Measurements from ENCODE around the gene CLCN2. TPM values are rescaled to one million over a fixed set of nuclear protein-coding genes. Genes with fewer than 3 reads are reported as not detected.

The CLCN2 gene
- total and polyA plus RNA-seq, 2 experiments from 2014 or later, result 1.2 to 1.3 TPM

DNA sequence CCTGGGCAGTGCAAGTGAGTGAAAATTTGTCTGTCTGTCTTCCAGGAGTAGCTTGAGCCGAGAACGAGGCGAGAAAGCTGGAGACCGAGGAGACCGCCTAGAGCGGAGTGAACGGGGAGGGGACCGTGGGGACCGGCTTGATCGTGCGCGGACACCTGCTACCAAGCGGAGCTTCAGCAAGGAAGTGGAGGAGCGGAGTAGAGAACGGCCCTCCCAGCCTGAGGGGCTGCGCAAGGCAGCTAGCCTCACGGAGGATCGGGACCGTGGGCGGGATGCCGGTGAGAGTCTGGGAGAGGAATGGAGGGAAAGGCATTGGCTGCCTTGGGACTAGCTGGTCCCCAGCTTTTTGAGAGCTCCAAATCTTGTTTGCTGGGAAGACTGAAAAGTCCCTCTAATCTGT lies 34.2 kb downstream of the CLCN2 start:
- in situ Hi-C loops (cut with MboI), result no loop called here

GRCh38 chr3:184325715-184326369 lies 35.6 kb downstream of the CLCN2 start:
- DNase-seq, result no peak
- Histone ChIP-seq H3K36me3 (ENCODE audit: low read depth) (peaks cover 97% of the 10 kb centered on the region), H3K4me1 (ENCODE audit: insufficient read depth) (peaks cover 22% of the 10 kb centered on the region), H3K9me3 (ENCODE audit: low read depth) (no peaks in the 10 kb centered on the region), H4K20me1 (ENCODE audit: insufficient read depth) (no peaks in the 10 kb centered on the region), H3K4me3 (no peak overlapping the region), H3K9me2 (ENCODE audit: insufficient read depth) (no peaks in the 10 kb centered on the region), H3K4me2 (ENCODE audit: unreplicated experiment) (no peak overlapping the region), H3K9ac (no peak overlapping the region), H3F3A (ENCODE audit: insufficient read depth) (peaks cover 70% of the 10 kb centered on the region), H3K27me3 (replicated peaks; ENCODE audit: insufficient read depth) (no peaks in the 10 kb centered on the region), H3K27ac (no peak overlapping the region), H3K79me2 (ENCODE audit: insufficient read depth) (peaks cover 98% of the 10 kb centered on the region), H2AFZ (no peak overlapping the region)
- in situ Hi-C loops (cut with MboI), result no loop called here
- 85 to 87% methylated on average over 6 of the region's 6 CpGs for WGBS, 2 experiments (ENCODE audit: low coverage in 1 of 2, low lambda C conversion rate in 2 of 2, missing lambda C conversion rate in 2 of 2)
- no peak for TF ChIP-seq EZH2 (IDR thresholded peaks at IDR 0.05; ENCODE audit: insufficient read depth, poor library complexity, severe bottlenecking)
- no peak for TF ChIP-seq EZH2phosphoT487 (IDR thresholded peaks at IDR 0.05; ENCODE audit: insufficient read depth, low read depth)

More for the DNA sequence above, 34.2 kb downstream of the CLCN2 start:
- Histone ChIP-seq H3F3A (ENCODE audit: insufficient read depth) (peaks cover 84% of the 10 kb centered on the region), H3K4me1 (ENCODE audit: insufficient read depth) (peaks cover 19% of the 10 kb centered on the region), H3K9me3 (ENCODE audit: low read depth) (no peaks in the 10 kb centered on the region), H4K20me1 (ENCODE audit: insufficient read depth) (peaks cover 7% of the 10 kb centered on the region; the same call in 1 of the 2 replicates), H2AFZ (no peak overlapping the region), H3K79me2 (ENCODE audit: insufficient read depth) (peaks cover 98% of the 10 kb centered on the region), H3K9ac (no peak overlapping the region), H3K9me2 (ENCODE audit: insufficient read depth) (no peaks in the 10 kb centered on the region), H3K36me3 (ENCODE audit: low read depth) (peaks cover 96% of the 10 kb centered on the region), H3K4me3 (no peak overlapping the region), H3K27ac (no peak overlapping the region), H3K4me2 (ENCODE audit: unreplicated experiment) (no peak overlapping the region), H3K27me3 (replicated peaks; ENCODE audit: insufficient read depth) (no peaks in the 10 kb centered on the region)
- DNase-seq, result no peak
- no peak for TF ChIP-seq EZH2 (IDR thresholded peaks at IDR 0.05; ENCODE audit: insufficient read depth, poor library complexity, severe bottlenecking)
- no peak for TF ChIP-seq EZH2phosphoT487 (IDR thresholded peaks at IDR 0.05; ENCODE audit: insufficient read depth, low read depth)
- WGBS, 2 experiments (ENCODE audit: low coverage in 1 of 2, low lambda C conversion rate in 2 of 2, missing lambda C conversion rate in 2 of 2), result 92 to 93% methylated on average over 19 to 21 of the region's 21 CpGs

GRCh38 chr3:184325269-184325668 lies 36.1 kb downstream of the CLCN2 start:
- no peaks in the 10 kb centered on the region for H3K27me3 ChIP-seq (replicated peaks; ENCODE audit: insufficient read depth)
- in situ Hi-C loops (cut with MboI), result no loop called here
- H3F3A ChIP-seq (ENCODE audit: insufficient read depth), result peaks cover 67% of the 10 kb centered on the region
- H3K27ac ChIP-seq, result no peak overlapping the region
- H4K20me1 ChIP-seq (ENCODE audit: insufficient read depth), result no peaks in the 10 kb centered on the region
- H3K36me3 ChIP-seq (ENCODE audit: low read depth), result peaks cover 98% of the 10 kb centered on the region
- H3K9me2 ChIP-seq (ENCODE audit: insufficient read depth), result no peaks in the 10 kb centered on the region
- H3K4me1 ChIP-seq (ENCODE audit: insufficient read depth), result peaks cover 28% of the 10 kb centered on the region
- H3K79me2 ChIP-seq (ENCODE audit: insufficient read depth), result peaks cover 100% of the 10 kb centered on the region
- H3K4me2 ChIP-seq (ENCODE audit: unreplicated experiment), result no peak overlapping the region
- no peak overlapping the region for H3K9ac ChIP-seq
- H3K4me3 ChIP-seq, result no peak overlapping the region
- TF ChIP-seq EZH2 (IDR thresholded peaks at IDR 0.05; ENCODE audit: insufficient read depth, poor library complexity, severe bottlenecking), result no peak
- no peak for TF ChIP-seq EZH2phosphoT487 (IDR thresholded peaks at IDR 0.05; ENCODE audit: insufficient read depth, low read depth)
- H3K9me3 ChIP-seq (ENCODE audit: low read depth), result no peaks in the 10 kb centered on the region
- no peak for DNase-seq
- no peak overlapping the region for H2AFZ ChIP-seq
- 75 to 77% methylated on average over 13 of the region's 13 CpGs for WGBS, 2 experiments (ENCODE audit: low coverage in 1 of 2, low lambda C conversion rate in 2 of 2, missing lambda C conversion rate in 2 of 2)

GRCh38 chr3:184323696-184324095 lies 37.7 kb downstream of the CLCN2 start:
- Histone ChIP-seq H3K79me2 (ENCODE audit: insufficient read depth) (peaks cover 93% of the 10 kb centered on the region), H4K20me1 (ENCODE audit: insufficient read depth) (0 out of 2 replicates have a peak, but pooled peaks cover 5% of the 10 kb centered on the region), H3K9me3 (ENCODE audit: low read depth) (no peaks in the 10 kb centered on the region), H3K9ac (no peak overlapping the region), H2AFZ (no peak overlapping the region), H3K4me2 (ENCODE audit: unreplicated experiment) (no peak overlapping the region), H3K9me2 (ENCODE audit: insufficient read depth) (no peaks in the 10 kb centered on the region), H3K27ac (no peak overlapping the region), H3K27me3 (replicated peaks; ENCODE audit: insufficient read depth) (no peaks in the 10 kb centered on the region), H3K4me3 (no peak overlapping the region), H3K36me3 (ENCODE audit: low read depth) (peaks cover 87% of the 10 kb centered on the region), H3F3A (ENCODE audit: insufficient read depth) (peaks cover 60% of the 10 kb centered on the region), H3K4me1 (ENCODE audit: insufficient read depth) (peaks cover 31% of the 10 kb centered on the region)
- TF ChIP-seq EZH2 (IDR thresholded peaks at IDR 0.05; ENCODE audit: insufficient read depth, poor library complexity, severe bottlenecking) (no peak), EZH2phosphoT487 (IDR thresholded peaks at IDR 0.05; ENCODE audit: insufficient read depth, low read depth) (no peak)
- in situ Hi-C loops (cut with MboI), result no loop called here
- WGBS, 2 experiments (ENCODE audit: low coverage in 1 of 2, low lambda C conversion rate in 2 of 2, missing lambda C conversion rate in 2 of 2), result 94 to 97% methylated on average over 8 of the region's 8 CpGs
- no peak for DNase-seq

Measured in GM23248 (cell line).